NB4 (cell line): ENCODE results near the gene ZNF705A.

Experiments
- POLR2A ChIP-seq: IDR thresholded peaks from 2 replicates; pipeline ENCODE4 v1.6.1; 2011; ENCODE audit warnings: mild to moderate bottlenecking; ENCODE audit not compliant: insufficient read length; ENCODE audit errors: extremely low read depth
- TF ChIP-seq, protein P1 (sequence below): IDR thresholded peaks from one replicate; pipeline ENCODE4 v1.5.1; 2012; ENCODE audit warnings: low read depth, low read length

DNA sequence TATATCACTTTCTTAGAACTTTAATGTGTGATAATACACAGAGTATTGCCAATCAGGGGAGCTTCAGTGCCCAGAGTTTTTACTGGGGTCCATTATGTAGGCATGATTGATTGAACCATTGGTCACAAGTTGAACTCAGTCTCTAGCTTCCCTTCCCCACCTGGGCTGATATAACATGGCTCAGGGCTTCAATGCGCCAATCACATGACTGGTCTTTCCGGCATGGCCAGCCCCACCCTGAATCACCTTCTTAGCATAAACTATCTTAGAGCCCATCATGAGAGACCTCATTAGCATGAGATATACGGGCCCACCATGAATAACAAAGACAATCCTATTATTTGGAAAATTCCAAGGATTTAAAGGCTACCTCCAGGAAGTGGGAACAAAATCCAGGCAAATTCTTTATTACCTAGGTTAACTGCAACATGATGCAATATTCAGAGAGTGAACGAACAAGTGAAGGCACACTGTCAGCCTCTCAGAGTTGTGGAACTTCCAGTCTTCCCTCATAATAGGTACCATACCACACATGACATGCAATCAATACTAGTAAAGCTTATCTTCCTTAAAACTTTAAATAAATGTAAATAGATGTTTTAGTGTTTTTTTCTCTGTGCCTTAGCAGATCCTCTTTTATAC, 36.6 kb upstream of the ZNF705A start:
- TF ChIP-seq, protein P1, sequence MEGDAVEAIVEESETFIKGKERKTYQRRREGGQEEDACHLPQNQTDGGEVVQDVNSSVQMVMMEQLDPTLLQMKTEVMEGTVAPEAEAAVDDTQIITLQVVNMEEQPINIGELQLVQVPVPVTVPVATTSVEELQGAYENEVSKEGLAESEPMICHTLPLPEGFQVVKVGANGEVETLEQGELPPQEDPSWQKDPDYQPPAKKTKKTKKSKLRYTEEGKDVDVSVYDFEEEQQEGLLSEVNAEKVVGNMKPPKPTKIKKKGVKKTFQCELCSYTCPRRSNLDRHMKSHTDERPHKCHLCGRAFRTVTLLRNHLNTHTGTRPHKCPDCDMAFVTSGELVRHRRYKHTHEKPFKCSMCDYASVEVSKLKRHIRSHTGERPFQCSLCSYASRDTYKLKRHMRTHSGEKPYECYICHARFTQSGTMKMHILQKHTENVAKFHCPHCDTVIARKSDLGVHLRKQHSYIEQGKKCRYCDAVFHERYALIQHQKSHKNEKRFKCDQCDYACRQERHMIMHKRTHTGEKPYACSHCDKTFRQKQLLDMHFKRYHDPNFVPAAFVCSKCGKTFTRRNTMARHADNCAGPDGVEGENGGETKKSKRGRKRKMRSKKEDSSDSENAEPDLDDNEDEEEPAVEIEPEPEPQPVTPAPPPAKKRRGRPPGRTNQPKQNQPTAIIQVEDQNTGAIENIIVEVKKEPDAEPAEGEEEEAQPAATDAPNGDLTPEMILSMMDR: no peak
- TF ChIP-seq POLR2A: no peak
